GM21786 (cell line): ENCODE data around the gene PDE7B.
A peak's percentile ranks its signal among the peaks of the same experiment; 100 is the strongest.

Experiments used
- ATAC-seq: cut with Tn5 transposase; IDR thresholded peaks from one replicate; pipeline ENCODE4 v1.9.1; 2021; ENCODE audit not compliant: unreplicated experiment

The PDE7B gene

GRCh38 chr6:135851442-135852271 lies at the start of gene PDE7B:
TSS of gene PDE7B (plus strand) at chr6:135851701.
- ATAC-seq, result peak; percentile 90

- ATAC-seq, result no peak
Observed at GRCh38 chr6:135801755-135802465, 49.6 kb upstream of the PDE7B start.

- ATAC-seq, result no peak
Observed at GRCh38 chr6:135810486-135810885, 41.0 kb upstream of the PDE7B start.

- no peak for ATAC-seq
Observed at GRCh38 chr6:135811170-135811569, 40.3 kb upstream of the PDE7B start.

- ATAC-seq, result no peak
Observed at GRCh38 chr6:135811644-135812526, 39.6 kb upstream of the PDE7B start.

GRCh38 chr6:135813401-135813800 lies 38.1 kb upstream of the PDE7B start:
- no peak for ATAC-seq

GRCh38 chr6:135814043-135814442 lies 37.5 kb upstream of the PDE7B start:
- no peak for ATAC-seq

GRCh38 chr6:135815216-135815615 lies 36.3 kb upstream of the PDE7B start:
- no peak for ATAC-seq

- no peak for ATAC-seq
Observed at GRCh38 chr6:135817035-135817434, 34.5 kb upstream of the PDE7B start.

- no peak for ATAC-seq
Observed at GRCh38 chr6:135819665-135820064, 31.8 kb upstream of the PDE7B start.

GRCh38 chr6:135820340-135820739 lies 31.2 kb upstream of the PDE7B start:
- no peak for ATAC-seq

GRCh38 chr6:135823851-135824250 lies 27.6 kb upstream of the PDE7B start:
- ATAC-seq, result no peak

GRCh38 chr6:135826236-135826804 lies 25.2 kb upstream of the PDE7B start:
- no peak for ATAC-seq

GRCh38 chr6:135828021-135828420 lies 23.5 kb upstream of the PDE7B start:
- no peak for ATAC-seq

- no peak for ATAC-seq
Observed at GRCh38 chr6:135830452-135830881, 21.0 kb upstream of the PDE7B start.

GRCh38 chr6:135831016-135831415 lies 20.5 kb upstream of the PDE7B start:
- ATAC-seq, result no peak

GRCh38 chr6:135832166-135832565 lies 19.3 kb upstream of the PDE7B start:
- no peak for ATAC-seq

GRCh38 chr6:135833771-135834170 lies 17.7 kb upstream of the PDE7B start:
- no peak for ATAC-seq

GRCh38 chr6:135837735-135838449 lies 13.6 kb upstream of the PDE7B start:
- no peak for ATAC-seq

GRCh38 chr6:135839121-135839520 lies 12.4 kb upstream of the PDE7B start:
- ATAC-seq, result no peak
